ENCODE measurements around the gene PRND. TPM values are rescaled to one million over a fixed set of nuclear protein-coding genes. Genes with fewer than 3 reads are reported as not detected.
"Not testable (repeated sequence)": the region's sequence is repeated elsewhere in the genome, so short reads cannot be mapped to it uniquely, and the experiment has no call there.

PRND gene
- total and polyA plus RNA-seq, 2 of the 8 experiments (the other 6 are each of a cell fraction or from before 2014, with no cell fraction given): 0.09 to 0.11 TPM

DNA sequence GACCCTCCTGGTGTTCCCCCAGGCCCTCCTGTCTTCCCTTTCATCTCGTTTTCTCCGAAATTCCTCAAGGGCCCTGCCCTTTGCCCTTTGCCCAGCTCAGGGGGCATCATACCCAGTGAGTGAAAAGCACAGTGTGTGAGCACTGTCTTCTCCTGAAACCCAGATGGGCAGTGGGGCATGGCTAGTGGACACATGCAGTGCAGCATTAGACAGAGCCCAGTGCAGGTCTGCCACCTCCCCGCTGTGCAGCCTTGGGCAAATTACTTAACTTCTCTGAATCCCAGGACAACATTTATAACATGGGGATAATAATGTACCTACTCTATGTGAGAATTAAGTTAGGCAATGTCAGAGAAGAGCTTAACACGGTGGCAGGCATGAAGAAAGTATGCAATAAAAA, 1.3 kb downstream of the PRND start (continued):
- TF ChIP-seq EZH2 (IDR thresholded peaks at IDR 0.05; ENCODE audit: low read depth, low read length, severe bottlenecking) (no peak), RAD21 (IDR thresholded peaks at IDR 0.05 in 1 of 2, conservative IDR thresholded peaks at IDR 0.05 in 1 of 2; ENCODE audit: low read depth in 2 of 2, low read length in 2 of 2) (no peak), JUND (IDR thresholded peaks at IDR 0.05; ENCODE audit: low read length) (no peak), CREB1 (IDR thresholded peaks at IDR 0.05) (no peak), JUN (IDR thresholded peaks at IDR 0.05; ENCODE audit: low read depth, low read length) (no peak), KDM4A (IDR thresholded peaks at IDR 0.05; ENCODE audit: low read depth, low read length, severe bottlenecking) (no peak)

DNA sequence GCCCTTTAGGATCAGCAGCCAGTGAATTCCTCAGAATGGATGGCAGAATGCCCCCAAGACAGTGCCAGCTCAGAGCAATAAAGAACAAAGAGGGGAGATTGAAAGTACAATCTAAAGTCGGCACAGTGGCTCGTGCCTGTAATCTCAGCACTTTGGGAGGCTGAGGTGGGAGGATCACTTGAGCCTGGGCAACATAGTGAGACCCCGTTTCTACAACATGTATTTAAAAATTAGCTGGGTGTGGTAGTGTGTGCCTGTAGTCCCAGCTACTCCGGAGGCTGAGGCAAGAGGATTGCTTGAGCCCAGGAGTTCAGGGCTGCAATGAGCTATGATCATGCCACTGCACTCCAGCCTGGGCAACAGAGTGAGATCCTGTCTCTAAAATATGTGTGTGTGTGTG, 1.8 kb downstream of the PRND start:
- ChIA-PET CTCF (ENCODE audit: partially characterized antibody) (interaction anchor here (1.5 to 9.6 kb wide), 5 partner anchors 17 to 417 kb away, joined by 4 to 104 read pairs (median 9); no protein-coding TSS in a partner anchor), POLR2A (ENCODE audit: partially characterized antibody) (interaction anchor here (1.3 kb wide), 1 partner anchor 10 kb away, joined by 3 read pairs; no protein-coding TSS in a partner anchor)
- H2BK12ac ChIP-seq (ENCODE audit: low read depth, low read length); H3K9ac ChIP-seq (replicated peaks in 1 of 4; ENCODE audit: extremely low read depth in 1 of 4, low read depth in 3 of 4, low read length in 3 of 4); H3K23me2 ChIP-seq (ENCODE audit: low read depth, low read length); H2BK120ac ChIP-seq (replicated peaks; ENCODE audit: low read depth, low read length); H4K91ac ChIP-seq (replicated peaks; ENCODE audit: insufficient read length, low read length); H3K27me3 ChIP-seq (replicated peaks in 1 of 4; ENCODE audit: control insufficient read depth in 3 of 4, extremely low read depth in 1 of 4, insufficient read depth in 3 of 4, low read length in 3 of 4); H2BK5ac ChIP-seq (ENCODE audit: low read depth, low read length); H2BK15ac ChIP-seq (ENCODE audit: low read length); H3K27ac ChIP-seq (ENCODE audit: low read depth, low read length); H3K56ac ChIP-seq (replicated peaks; ENCODE audit: insufficient read length, low read depth, low read length); H3K4me3 ChIP-seq (ENCODE audit: extremely low read depth in 1 of 4, insufficient read depth in 2 of 4, low read depth in 3 of 4, low read length in 4 of 4); H4K8ac ChIP-seq (ENCODE audit: extremely low read depth, insufficient read depth, low read length); H3K4ac ChIP-seq (replicated peaks; ENCODE audit: insufficient read length, low read depth, low read length); H3K4me2 ChIP-seq (ENCODE audit: insufficient read depth in 1 of 2, low read depth in 2 of 2, low read length in 2 of 2); H2BK20ac ChIP-seq (ENCODE audit: low read length); H2AFZ ChIP-seq (ENCODE audit: low read length); H3K18ac ChIP-seq (ENCODE audit: extremely low read depth, low read length); FAIRE-seq; H3K79me2 ChIP-seq (ENCODE audit: control insufficient read depth in 1 of 2, insufficient read depth in 2 of 2, low read length in 2 of 2); H2AK5ac ChIP-seq (ENCODE audit: low read depth, low read length); H3K79me1 ChIP-seq (ENCODE audit: low read depth, low read length); DNase-seq (ENCODE audit: low read depth in 1 of 2, low spot score in 2 of 2); H4K5ac ChIP-seq (ENCODE audit: insufficient read length, low read depth, low read length); H4K20me1 ChIP-seq (replicated peaks in 1 of 2; ENCODE audit: control insufficient read depth in 1 of 2, insufficient read depth in 2 of 2, low read length in 2 of 2); H3K14ac ChIP-seq (ENCODE audit: insufficient read length); H3K23ac ChIP-seq (ENCODE audit: insufficient read length); H3K36me3 ChIP-seq (ENCODE audit: control insufficient read depth in 2 of 4, insufficient read depth in 4 of 4, low read length in 3 of 4); H3K9me3 ChIP-seq (ENCODE audit: insufficient read depth in 2 of 2, low read depth in 1 of 2, low read length in 1 of 2): not testable (repeated sequence)
- peaks cover 3 to 11% (median 7%) of the 10 kb centered on the region in 4 experiments for H3K4me1 ChIP-seq (replicated peaks in 1 of 4; ENCODE audit: control insufficient read depth in 3 of 4, insufficient read depth in 4 of 4, low read length in 3 of 4)
- 86% methylated on average over 4 of the region's 4 CpGs; no CpG with 5 or more reads in 1 of the 2 experiments for WGBS, 2 experiments (ENCODE audit: extremely low coverage in 1 of 2, insufficient coverage in 1 of 2, insufficient read length in 1 of 2, insufficient replicate concordance in 2 of 2, low coverage in 1 of 2, low lambda C conversion rate in 2 of 2, missing lambda C conversion rate in 1 of 2)
